ENCODE results near the gene SPTLC2. TPM values are rescaled to one million over a fixed set of nuclear protein-coding genes. Genes with fewer than 3 reads are reported as not detected.

The SPTLC2 gene
- total and polyA plus RNA-seq, 2 of the 8 experiments (the other 6 are each of a cell fraction or from before 2014, with no cell fraction given), result 8.9 to 35.1 TPM

- TF ChIP-seq CTCF (IDR thresholded peaks at IDR 0.05; ENCODE audit: control extremely low read depth in 1 of 3, insufficient read depth in 1 of 3, low read depth in 1 of 3, low read length in 3 of 3) (no peak), SP1 (IDR thresholded peaks at IDR 0.05; ENCODE audit: low read depth, low read length) (no peak), JUN (IDR thresholded peaks at IDR 0.05; ENCODE audit: low read depth, low read length) (no peak), HDAC2 (IDR thresholded peaks at IDR 0.05; ENCODE audit: borderline replicate concordance in 1 of 2, low read depth in 2 of 2, low read length in 2 of 2) (no peak), BCL11A (IDR thresholded peaks at IDR 0.05; ENCODE audit: low read depth in 2 of 2, low read length in 2 of 2) (no peak), JUND (IDR thresholded peaks at IDR 0.05; ENCODE audit: low read length) (no peak), ATF3 (IDR thresholded peaks at IDR 0.05; ENCODE audit: insufficient read depth, low read depth, low read length) (no peak), RNF2 (IDR thresholded peaks at IDR 0.05; ENCODE audit: borderline replicate concordance, low read depth, low read length, missing control alignments, poor library complexity, severe bottlenecking) (no peak), BACH1 (IDR thresholded peaks at IDR 0.05; ENCODE audit: low read length) (no peak), MAX (IDR thresholded peaks at IDR 0.05) (no peak)
Measured at GRCh38 chr14:77544571-77544970, 71.9 kb downstream of the SPTLC2 start (continued).
